ENCODE results near the gene NPAS2.

NPAS2 gene

DNA sequence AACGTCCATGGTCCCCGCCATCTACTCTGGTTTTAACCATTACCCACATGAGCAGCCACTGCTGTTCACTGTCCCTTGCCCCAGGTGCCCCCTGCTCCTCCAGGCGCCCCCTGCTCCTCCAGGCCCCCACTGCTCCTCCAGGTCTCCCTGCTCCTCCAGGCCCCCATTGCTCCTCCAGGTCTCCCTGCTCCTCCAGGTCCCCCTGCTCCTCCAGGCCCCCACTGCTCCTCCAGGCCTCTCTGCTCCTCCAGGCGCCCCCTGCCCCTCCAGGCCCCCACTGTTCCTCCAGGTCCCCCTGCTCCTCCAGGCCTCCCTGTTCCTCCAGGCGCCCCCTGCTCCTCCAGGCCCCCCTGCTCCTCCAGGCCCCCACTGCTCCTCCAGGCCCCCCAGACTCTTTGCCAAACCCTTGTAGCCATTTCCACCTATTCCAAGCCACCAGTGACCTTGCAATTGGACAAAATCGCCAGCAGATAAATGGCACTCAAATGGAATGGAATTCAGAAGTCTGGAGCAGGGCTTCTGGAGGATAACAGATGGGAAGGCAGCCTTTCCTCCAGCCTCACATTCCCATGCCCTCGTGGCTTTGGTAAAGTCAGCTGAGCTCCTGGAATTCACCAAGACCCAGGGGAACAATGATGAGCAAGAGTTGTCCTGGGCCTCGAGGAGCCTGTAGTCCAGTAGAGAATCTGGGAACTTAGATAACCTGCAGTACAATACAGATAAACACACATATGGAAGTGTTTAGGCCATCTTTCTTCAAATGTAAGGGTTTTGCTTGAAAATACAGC, 168.9 kb downstream of the NPAS2 start:
- no peak for DNase-seq (ENCODE audit: low read depth)

DNA sequence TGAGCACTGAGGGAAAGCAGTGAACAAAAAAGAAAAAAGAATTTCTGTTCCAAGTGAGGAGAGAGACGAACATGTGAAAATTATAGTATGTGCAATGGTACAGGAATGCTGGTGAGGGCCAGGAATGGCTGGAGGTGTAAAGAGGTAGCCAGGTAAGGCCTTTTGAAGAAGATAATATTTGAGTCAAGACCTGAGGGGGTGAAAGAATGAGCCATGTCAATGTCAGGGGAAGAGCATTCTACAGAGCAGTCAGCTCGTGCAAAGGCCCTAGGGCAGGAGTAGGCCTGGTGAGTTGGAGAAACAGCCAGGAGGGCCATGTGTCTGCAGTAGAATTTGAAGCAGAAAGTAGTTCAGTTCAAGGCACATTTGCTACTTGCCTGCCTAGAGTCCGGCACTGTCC, 169.7 kb downstream of the NPAS2 start:
- no peak for DNase-seq (ENCODE audit: low read depth)

DNA sequence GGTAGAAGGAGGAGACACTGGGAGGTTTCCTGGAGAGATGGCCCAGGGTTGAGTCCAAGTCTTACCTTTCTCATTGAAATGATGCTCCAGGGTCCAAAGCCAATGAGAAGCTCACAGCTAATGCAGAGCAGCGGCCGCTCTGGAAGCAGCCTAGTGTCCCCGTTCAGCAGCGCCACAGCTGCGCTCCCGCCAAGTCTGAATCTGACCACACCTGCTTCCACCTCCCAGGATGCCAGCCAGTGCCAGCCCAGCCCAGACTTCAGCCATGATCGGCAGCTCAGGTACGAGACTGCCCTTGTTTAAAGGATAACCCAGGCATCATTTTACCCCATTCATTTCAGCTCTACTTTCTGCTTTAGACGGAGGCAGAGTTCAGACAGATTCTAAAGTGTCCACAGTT, 170.2 kb downstream of the NPAS2 start:
- DNase-seq (ENCODE audit: low read depth) = no peak

DNA sequence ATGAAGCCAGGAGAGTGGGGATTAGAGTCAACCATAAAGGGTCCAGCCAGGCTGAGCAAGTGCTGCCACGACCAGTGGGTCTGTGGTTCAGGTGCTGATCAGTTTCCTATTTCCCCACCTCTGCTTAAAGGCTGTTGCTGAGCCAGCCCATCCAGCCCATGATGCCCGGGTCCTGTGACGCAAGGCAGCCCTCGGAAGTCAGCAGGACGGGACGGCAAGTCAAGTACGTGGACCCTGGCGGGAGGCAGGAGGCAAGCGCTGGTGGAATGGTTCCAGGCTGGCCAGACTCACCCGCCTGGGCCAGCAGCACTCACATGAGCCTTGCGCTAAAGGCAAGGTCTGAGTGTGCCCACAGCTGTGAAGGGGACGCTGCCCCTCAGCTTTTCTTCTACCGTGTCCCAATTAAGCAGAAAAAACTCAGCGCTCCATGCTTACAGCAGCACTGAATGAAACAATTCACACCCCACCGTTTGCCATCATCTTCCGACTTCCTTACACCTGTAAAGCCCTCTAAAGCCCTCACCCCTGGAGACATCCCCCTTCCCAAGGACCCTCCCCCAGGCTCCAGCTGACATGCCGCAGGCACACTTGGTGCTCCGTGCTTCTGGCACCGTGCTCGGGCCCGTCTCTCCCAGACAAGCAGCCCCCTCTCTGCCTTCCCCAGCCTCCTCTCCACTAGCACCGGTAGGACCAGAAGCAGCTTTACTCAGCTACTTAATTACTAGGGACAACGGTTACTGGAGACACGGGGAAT, 170.9 kb downstream of the NPAS2 start:
- DNase-seq (ENCODE audit: low read depth) = no peak

DNA sequence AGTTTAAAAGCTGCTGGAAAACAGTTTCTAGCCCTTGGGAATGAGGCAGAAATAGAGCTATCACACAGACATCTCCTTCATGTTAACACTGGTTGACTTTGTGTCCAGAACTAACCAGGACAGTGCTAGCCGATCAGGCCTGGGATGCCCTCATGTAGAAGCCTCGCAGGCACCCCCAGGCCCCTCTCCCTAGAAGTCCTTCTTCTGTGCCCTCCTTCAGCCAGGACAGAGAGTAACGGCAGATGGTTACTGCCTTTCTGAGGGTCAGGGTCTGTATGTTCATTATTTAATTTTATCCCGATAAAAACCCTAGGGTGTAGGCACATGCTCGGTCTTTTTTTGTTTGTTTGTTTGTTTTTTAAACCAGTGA, 171.4 kb downstream of the NPAS2 start:
- DNase-seq (ENCODE audit: low read depth) = no peak

DNA sequence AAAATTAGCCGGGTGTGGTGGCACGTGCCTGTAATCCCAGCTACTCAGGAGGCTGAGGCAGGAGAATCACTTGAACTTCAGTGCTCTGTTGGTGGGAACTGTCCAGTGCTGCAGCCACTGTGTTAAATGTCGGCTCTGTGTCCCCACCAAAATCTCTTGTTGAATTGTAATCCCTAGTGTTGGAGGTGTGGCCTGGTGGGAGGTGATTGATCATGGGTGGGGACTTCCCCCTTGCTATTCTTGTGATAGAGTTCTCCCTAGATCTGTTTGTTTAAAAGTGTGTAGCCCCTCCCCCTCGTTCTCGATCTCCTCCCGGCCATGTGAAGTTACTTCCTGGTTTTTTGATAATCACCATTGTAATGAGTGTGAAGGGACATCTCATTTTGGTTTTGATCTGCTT, 172.3 kb downstream of the NPAS2 start:
- DNase-seq (ENCODE audit: low read depth) = no peak

DNA sequence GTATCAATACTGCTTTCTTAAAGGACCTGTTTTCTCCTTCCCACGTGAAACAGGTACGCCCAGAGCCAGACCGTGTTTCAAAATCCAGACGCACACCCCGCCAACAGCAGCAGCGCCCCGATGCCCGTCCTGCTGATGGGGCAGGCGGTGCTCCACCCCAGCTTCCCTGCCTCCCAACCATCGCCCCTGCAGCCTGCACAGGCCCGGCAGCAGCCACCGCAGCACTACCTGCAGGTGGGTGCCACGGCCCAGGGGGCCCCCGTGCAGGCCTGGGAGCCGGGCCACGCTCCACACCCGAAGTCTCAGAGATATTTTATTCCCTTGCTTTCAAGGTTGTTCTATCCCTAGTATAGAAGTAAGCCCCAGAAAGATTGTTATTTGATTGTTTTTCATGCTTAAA, 173.4 kb downstream of the NPAS2 start:
- no peak for DNase-seq (ENCODE audit: low read depth)

DNA sequence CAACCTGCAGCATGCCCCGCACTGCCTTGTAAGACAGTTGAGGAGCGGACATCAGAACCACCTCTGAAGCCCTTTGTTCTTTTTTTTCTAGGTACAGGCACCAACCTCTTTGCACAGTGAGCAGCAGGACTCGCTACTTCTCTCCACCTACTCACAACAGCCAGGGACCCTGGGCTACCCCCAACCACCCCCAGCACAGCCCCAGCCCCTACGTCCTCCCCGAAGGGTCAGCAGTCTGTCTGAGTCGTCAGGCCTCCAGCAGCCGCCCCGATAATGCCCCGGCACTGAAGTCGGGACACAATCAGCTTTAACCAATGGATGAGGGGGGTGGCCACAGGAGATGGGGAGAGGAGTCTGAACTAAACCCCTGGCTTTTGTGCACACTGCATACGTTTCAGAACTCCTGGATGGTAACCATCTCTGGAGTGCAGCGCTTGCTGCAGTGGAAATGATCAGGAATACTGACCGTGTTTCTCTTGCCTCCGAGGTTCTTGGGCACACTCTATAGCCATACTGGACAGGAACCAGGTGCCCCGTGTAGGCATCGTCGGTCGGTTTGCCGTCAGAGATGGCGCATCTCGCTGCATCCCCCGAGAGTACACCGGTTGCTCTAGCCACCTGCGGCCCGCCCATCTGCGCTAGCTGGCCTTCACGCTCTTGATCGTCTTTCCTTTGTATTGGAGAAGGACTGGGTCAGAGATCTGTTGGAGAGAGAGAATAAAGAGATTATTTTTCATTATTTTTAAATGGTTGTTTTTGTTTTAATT, 175.6 kb downstream of the NPAS2 start:
- no peak for DNase-seq (ENCODE audit: low read depth)

DNA sequence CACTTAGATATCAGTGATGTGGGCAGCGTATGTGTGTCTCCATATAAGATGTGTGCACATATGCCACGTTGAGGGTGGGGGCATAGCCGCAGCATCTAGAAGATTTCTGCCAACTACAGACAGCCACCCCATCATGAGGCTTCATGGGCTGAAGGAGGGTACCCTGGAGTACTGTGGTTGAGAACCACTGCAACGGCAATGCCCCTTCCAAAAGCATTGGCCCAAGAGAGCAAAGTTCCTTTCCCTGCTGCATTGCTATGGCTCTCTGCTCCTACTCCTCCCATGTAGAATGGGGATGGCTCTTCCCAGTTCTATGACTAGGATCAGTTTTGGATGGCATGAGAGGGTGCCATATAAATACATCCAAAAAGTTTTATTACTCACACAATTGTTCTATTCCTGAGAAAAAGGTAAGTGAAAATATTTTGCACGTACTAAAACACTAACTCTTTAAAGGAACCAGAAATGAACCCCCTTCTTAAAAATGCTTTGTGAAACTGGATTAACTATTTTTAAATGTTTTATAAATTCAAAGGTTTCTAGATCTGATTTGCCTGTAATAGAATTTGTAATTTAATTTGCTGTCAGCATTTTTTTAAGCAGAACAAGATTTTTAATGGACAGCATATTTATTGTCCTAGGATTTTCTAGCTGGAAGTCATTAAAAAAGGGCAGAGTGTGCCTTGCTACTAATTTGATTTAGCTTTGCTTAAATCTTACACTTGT, 177.7 kb downstream of the NPAS2 start:
- DNase-seq (ENCODE audit: low read depth) = no peak

DNA sequence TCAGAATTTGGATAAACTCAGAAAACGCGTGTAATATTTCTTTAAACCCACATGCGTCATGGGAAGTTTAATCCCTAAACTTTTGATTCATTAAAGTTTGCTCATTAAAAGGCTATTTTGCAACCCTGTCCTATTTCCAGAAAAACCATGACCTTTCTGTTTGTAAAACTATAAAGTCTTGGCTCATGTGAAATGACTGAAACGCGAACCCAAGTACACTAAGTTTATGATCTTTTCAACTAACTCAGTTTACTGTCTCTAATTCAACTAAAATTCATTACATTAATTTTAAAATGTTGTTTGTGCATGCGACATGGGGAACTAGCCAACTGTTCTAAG, 178.3 kb downstream of the NPAS2 start:
- no peak for DNase-seq (ENCODE audit: low read depth)

DNA sequence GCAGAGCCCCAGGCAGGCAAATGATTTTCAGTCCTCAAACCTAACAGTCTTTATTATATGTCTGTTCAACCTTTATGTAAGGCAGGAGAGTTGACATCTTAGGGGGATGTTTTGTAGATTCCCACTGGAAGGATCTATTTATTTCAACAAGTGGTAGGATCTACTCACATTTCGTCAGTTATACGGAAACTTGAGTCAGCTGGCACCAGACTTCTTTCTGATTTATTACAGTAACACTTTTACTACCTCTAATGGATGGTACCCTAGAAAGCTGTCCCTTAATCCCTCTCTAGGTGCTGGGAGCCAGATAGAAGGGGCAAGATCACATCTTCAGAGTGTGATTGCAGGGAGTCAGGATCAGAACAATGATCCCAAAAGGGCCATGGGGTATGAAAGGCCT, 180.1 kb downstream of the NPAS2 start:
- DNase-seq (ENCODE audit: low read depth) = no peak

DNA sequence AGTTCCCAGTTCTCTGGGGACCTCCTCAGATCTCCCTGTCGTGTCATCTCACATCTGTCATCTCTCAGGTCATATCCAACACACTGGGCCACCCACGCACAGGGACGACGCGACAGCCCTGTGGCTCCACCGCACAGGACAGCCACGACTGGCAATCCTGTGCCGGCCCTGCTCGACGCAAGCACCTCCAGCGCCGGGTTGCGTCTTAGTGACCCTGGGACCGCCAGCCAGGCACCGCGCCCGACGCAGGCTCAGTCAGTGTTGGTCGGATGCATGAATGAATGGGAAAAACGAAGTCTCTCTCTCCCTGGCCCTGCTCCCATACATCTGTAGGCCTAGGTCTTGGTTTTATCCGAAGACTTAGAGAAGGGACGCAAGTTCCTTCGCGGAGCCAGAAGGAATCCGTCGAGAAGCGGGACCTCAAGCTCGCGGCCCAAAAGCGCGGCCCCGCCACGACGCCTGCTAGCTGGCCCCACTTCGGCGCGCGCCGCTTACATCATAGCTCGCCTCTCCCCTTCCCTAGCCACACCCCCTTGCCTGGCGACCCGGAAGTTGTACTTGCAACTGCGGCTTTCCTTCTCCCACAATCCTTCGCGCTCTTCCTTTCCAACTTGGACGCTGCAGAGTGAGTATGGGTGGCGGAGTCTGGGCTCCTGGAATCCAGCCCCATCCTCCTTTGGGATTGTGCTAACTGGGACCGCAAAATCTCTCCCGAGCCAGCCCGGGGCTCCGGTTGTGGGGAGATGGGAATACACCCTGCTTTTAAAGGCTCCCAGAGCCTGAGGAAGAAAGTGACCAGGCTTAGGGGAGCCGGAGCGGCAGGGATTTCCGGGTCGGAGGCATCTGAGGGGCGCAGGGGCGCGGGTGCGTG, 182.0 kb downstream of the NPAS2 start, which contains the start of gene RPL31:
Gene RPL31 (plus strand): TSS at position 599 of the 871 bp plus-strand sequence. CDS start 413 bp downstream, outside the sequence.
- peak; percentile 93 for DNase-seq (ENCODE audit: low read depth)

DNA sequence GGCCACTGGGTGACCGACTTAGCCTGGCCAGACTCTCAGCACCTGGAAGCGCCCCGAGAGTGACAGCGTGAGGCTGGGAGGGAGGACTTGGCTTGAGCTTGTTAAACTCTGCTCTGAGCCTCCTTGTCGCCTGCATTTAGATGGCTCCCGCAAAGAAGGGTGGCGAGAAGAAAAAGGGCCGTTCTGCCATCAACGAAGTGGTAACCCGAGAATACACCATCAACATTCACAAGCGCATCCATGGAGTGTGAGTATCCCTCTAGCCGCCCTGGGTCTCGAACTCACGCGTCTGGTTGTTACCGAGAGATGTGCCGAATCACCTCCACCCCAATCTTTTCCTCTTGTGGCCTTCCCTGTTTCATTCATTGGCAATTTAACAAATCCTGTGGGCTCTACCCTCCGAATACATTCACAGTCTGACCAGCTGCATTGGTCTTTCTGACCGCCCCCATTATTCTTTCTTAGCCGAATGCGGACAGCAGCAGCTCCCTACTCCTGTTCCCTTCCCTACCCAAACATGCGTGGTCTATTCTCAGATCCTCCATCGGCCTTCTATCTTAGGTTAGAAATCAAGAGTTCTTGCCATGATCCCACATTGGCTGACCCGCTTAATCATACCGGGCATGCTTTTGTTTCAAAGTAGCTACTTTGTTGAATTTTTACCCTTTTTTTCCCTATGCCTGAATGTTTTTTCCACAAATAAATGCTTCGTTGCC, 182.8 kb downstream of the NPAS2 start:
- no peak for DNase-seq (ENCODE audit: low read depth)

DNA sequence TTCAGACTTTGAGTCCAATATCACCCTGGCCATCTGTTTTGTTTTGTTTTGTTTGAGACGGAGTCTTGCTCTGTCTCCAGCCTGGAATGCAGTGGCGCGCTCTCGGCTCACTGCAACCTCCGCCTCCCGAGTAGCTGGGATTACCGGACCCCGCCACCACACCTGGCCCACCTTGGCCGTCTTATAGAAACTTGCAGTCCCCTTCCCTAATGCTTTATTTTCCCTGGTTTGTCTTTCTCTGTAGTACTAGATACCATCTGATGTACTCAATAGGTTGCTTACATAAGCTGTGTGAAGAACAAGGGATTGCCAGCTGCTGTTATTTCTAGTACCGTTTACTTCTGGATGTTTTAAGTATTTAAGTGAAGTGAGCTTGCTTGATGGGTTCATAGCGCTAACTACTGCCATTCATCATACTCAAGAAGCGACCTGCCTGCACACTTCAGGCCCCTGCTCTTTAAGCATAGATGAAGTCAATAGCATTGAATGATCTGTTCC, 183.4 kb downstream of the NPAS2 start:
- DNase-seq (ENCODE audit: low read depth) = no peak

DNA sequence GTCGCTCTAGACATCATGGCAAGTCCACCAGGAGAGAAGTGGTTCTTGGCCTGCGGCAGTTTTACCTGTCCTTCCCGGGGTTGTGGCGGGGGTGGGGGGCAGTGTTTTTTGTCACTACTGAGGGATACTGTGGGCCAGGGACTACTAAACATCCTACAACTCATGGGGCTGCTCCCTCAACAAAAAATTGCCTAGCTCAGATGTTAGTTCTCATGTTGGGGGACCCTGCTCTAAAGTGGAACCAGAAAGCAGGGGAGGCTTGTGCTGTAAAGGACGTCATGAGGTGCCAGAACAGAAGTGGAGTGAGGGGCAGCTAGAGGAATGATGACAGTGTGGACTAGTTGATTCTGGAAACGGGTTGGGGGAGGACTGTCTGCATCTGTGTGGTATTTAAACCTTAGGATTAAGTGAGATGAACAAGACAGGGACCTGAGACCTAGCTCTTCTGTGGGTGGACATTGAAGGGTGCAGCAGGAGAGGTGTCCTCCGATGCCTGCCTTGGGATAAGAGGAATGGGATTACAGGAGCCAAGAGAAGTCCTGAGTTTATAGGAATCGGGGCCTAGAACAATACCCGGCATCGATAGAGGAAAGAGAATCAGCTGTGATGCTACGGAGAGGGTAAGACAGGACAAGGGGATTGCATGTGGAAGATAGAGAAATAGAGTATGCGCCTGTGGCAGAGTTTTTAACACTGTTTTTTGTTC, 184.8 kb downstream of the NPAS2 start:
- DNase-seq (ENCODE audit: low read depth) = no peak

DNA sequence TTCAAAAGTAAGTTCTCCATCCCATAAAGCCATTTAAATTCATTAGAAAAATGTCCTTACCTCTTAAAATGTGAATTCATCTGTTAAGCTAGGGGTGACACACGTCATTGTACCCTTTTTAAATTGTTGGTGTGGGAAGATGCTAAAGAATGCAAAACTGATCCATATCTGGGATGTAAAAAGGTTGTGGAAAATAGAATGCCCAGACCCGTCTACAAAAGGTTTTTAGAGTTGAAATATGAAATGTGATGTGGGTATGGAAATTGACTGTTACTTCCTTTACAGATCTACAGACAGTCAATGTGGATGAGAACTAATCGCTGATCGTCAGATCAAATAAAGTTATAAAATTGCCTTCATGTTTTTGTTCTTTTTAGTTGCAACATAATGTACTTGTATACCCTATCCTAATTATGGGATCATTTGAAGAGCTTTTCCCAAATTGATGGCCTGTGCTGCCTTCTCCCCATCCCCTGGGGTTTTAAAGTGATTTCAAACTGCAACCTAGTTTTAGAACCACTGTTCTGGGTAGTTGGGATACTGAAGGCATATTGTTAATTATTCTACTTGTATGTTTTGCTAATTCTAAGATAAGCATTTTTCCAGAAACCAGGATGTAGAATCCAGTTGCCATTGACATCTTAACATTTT, 186.3 kb downstream of the NPAS2 start:
- DNase-seq (ENCODE audit: low read depth) = no peak

DNA sequence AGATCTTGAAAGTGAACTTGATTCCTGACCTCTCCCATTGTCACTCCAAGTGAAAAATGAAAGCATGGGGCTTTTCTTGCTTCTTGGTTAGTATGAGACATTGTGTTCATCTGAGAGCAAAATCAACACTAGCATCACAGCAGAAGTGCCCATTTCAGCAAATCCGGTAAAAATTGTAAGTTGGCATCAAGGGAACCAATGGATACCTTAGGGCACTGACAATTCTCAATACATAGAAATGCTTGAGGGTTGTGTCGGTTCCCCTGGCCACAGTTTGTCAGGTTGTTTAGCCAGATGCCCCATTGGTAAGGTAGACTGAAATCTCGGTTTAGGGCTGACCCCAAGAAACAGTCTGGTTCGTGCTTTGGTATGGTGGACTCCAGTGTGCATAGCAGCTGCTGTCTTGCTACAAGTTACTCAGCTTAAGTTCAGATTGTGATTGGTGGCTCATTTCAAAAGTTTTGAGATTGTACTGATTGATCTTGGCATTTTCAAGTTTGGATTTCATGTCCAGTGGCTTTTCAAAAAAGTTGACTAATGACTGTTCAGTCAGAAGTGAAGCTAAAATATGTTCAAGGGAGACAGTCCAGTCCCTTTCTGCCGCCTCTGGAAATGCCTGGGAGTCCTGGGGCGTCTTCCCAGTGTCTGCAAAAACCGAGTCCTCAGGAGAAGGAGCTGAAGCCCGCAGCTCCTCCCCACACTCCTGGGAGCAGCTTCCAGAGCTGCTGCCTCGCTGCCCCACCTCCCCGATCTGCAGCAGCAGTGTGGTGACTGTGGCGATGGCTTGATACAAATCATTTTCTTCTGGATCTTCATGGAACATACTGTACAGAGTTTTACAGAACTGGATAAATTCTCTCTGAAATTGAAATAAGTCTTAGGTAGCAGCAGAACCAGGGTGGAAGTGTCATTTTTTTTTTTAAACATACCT, 187.7 kb downstream of the NPAS2 start:
- DNase-seq (ENCODE audit: low read depth) = no peak

DNA sequence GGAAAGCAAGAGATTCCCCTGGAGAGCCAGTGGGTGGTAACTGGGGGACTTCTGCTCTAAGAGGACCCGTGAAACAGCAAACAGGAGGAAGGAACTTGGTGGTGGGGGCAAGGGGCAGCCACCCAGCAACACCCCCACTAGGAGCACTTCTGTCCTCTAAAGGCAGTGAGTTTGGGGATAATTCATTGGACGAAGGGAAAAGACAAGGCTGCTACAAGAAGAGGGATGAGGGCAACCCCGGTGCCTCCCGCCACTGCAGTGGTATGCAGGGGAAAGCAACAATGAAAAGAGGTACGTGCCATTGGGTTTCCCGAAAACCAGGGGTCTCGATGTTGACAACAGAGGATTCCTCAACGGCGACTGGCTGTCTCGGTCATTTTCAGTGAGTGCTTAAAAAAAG, 191.2 kb downstream of the NPAS2 start:
- DNase-seq (ENCODE audit: low read depth) = no peak
